Measurements from ENCODE around the gene TGFBR3L. TPM values are rescaled to one million over a fixed set of nuclear protein-coding genes. Genes with fewer than 3 reads are reported as not detected.
"Not testable (repeated sequence)": the region's sequence is repeated elsewhere in the genome, so short reads cannot be mapped to it uniquely, and the experiment has no call there.

Gene TGFBR3L
- total RNA-seq, 1 donor from 2014 or later = 0.72 TPM

- ATAC-seq = not testable (repeated sequence)
Observed at GRCh38 chr19:7961082-7961481, 46.5 kb downstream of the TGFBR3L start.

- no peak for ATAC-seq
Observed at GRCh38 chr19:7961920-7962626, 47.4 kb downstream of the TGFBR3L start.

GRCh38 chr19:7962644-7963268, 48.1 kb downstream of the TGFBR3L start:
- ATAC-seq = no peak

- no peak for ATAC-seq
Observed at GRCh38 chr19:7963566-7963965, 48.9 kb downstream of the TGFBR3L start.

- no peak for ATAC-seq
Observed at GRCh38 chr19:7965259-7965841, 50.7 kb downstream of the TGFBR3L start.

- ATAC-seq = no peak
Observed at GRCh38 chr19:7965921-7966665, 51.5 kb downstream of the TGFBR3L start.

GRCh38 chr19:7968008-7968795, 53.6 kb downstream of the TGFBR3L start:
- ATAC-seq = no peak

Other genes starting within 250 kb of the TGFBR3L start
- not detected for gene RETN, start 245.8 kb upstream of the TGFBR3L start, total RNA-seq
- 0.24 TPM for gene MCEMP1, start 237.7 kb upstream of the TGFBR3L start, total RNA-seq
- 127 TPM for gene TRAPPC5, start 234.0 kb upstream of the TGFBR3L start, total RNA-seq
- 0.20 TPM for gene FCER2, start 212.7 kb upstream of the TGFBR3L start, total RNA-seq
- gene CLEC4G, start 182.7 kb upstream of the TGFBR3L start, total RNA-seq = not detected
- 0.32 TPM for gene CD209, start 167.3 kb upstream of the TGFBR3L start, total RNA-seq
- gene CLEC4M, start 151.6 kb upstream of the TGFBR3L start, total RNA-seq = not detected
- 9.6 TPM for gene EVI5L, start 84.6 kb upstream of the TGFBR3L start, total RNA-seq
- 0.04 TPM for gene PRR36, start 40.4 kb upstream of the TGFBR3L start, total RNA-seq
- gene LRRC8E, start 26.3 kb upstream of the TGFBR3L start, total RNA-seq = 11.6 TPM
- 15.4 TPM for gene MAP2K7, start 11.0 kb upstream of the TGFBR3L start, total RNA-seq
- gene SNAPC2, start 5.5 kb downstream of the TGFBR3L start, total RNA-seq = 7.9 TPM
- not detected for gene CTXN1, start 11.3 kb downstream of the TGFBR3L start, total RNA-seq
- 43.8 TPM for gene TIMM44, start 28.8 kb downstream of the TGFBR3L start, total RNA-seq
- gene ELAVL1, start 90.8 kb downstream of the TGFBR3L start, total RNA-seq = 48.7 TPM
- not detected for gene CCL25, start 137.9 kb downstream of the TGFBR3L start, total RNA-seq
- 0.16 TPM for gene FBN3, start 234.8 kb downstream of the TGFBR3L start, total RNA-seq